Aorta (tissue), 5 donors: ENCODE measurements around the gene DYNC1I1. TPM values are rescaled to one million over a fixed set of nuclear protein-coding genes. Genes with fewer than 3 reads are reported as not detected.

ENCODE experiments used
- ATAC-seq: fragments of 200-7000 bp; cut with Tn5 transposase; one replicate; pipeline ENCODE4 v1.9.1; 2022; ENCODE audit warnings: moderate library complexity; ENCODE audit not compliant: low FRiP score
- DNase-seq, 2 donors: peaks; one replicate each; pipeline ENCODE4 v3.0.0-alpha.2; 2020
- H3K27ac ChIP-seq, 2 donors: one replicate each; pipeline ENCODE4 v1.5.1; 2013; ENCODE audit warnings: low read length in 2 of 2, mild to moderate bottlenecking in 2 of 2, moderate library complexity in 2 of 2, control low read depth in 1 of 2, inconsistent platforms in 1 of 2, low read depth in 1 of 2
- H3K27me3 ChIP-seq, 2 donors: one replicate each; pipeline ENCODE4 v1.6.1; 2013; ENCODE audit warnings: control low read depth in 1 of 2, low read length in 1 of 2, mild to moderate bottlenecking in 1 of 2, moderate library complexity in 1 of 2; ENCODE audit not compliant: insufficient read depth in 2 of 2, control insufficient read depth in 1 of 2
- H3K36me3 ChIP-seq, 2 donors: one replicate each; pipeline ENCODE4 v1.6.1; 2013; ENCODE audit warnings: control low read depth in 1 of 2, low read length in 1 of 2, mild to moderate bottlenecking in 1 of 2; ENCODE audit not compliant: insufficient read depth in 2 of 2, control insufficient read depth in 1 of 2
- H3K4me1 ChIP-seq, 2 donors: one replicate each; pipeline ENCODE4 v1.6.1; 2013; ENCODE audit warnings: low read length in 2 of 2, control low read depth in 1 of 2, mild to moderate bottlenecking in 1 of 2, moderate library complexity in 1 of 2; ENCODE audit not compliant: insufficient read depth in 2 of 2, control insufficient read depth in 1 of 2
- H3K4me3 ChIP-seq, 2 donors: one replicate each; pipeline ENCODE4 v1.5.1; 2013; ENCODE audit warnings: low read length in 2 of 2, control low read depth in 1 of 2, mild to moderate bottlenecking in 1 of 2
- H3K9me3 ChIP-seq: one replicate; pipeline ENCODE4 v1.6.1; 2013; ENCODE audit warnings: mild to moderate bottlenecking, low read length; ENCODE audit not compliant: control insufficient read depth
- WGBS, 2 donors: extraction: QIAGEN DNeasy Blood & Tissue Kit; methylation state at CpG; one replicate each; pipeline ENCODE4 v1.1.7; 2013; 5-methylcytosine and 5-hydroxymethylcytosine counted together
- intact Hi-C, 2 donors: fragments of 100-400 bp; cut with DNase I; formaldehyde crosslinking; loops; one replicate each; pipeline versions ENCODE4 v1.14.2 to v1.15.0; 2022
- polyA plus RNA-seq, 2 donors: library from polyadenylated mRNA; stranded (reverse); fragments of 200-250 nt; gene quantifications; one replicate each; pipeline ENCODE4 v1.2.3, GENCODE V29; 2013
- total RNA-seq, 2 donors: library from RNA; stranded (reverse); fragmentation: NEBNext Ultra II Directional; extraction: Animal tissue kit (Norgen Biotek cat#: 25700); gene quantifications; one replicate each; pipeline ENCODE4 v1.2.1, GENCODE V29; 2021
- donor health status: healthy with polysubstance abuse.
- donor health status: Bipolar disorder and iron deficiency.
- donor health status: DM: no; HTN: no; CAD: no.
- donor health status: DM: no; HTN: no; CAD: no.
- donor health status: DM: yes; HTN: yes; CAD: no.

DYNC1I1 gene
- total and polyA plus RNA-seq, 4 donors: 7.4 to 13.3 (median 11.3) TPM

- Histone ChIP-seq H3K4me3 (no peak overlapping the region), H3K27me3 (no peaks in the 10 kb centered on the region), H3K36me3 (peaks cover 0 to 2% of the 10 kb centered on the region in 2 donors), H3K9me3 (no peaks in the 10 kb centered on the region), H3K4me1 (no peaks in the 10 kb centered on the region), H3K27ac (no peak overlapping the region)
- intact Hi-C loops: no loop called here
- DNase-seq (peak in 1 of 2 donors; percentile 70), ATAC-seq (no peak)
These were observed 131.7 kb downstream of the DYNC1I1 start for GRCh38 chr7:95904099-95904498.

- intact Hi-C loops: no loop called here
- DNase-seq: no peak
- 31 to 32% methylated on average over 3 of the region's 3 CpGs for WGBS, 2 donors
These were observed 132.8 kb downstream of the DYNC1I1 start for GRCh38 chr7:95905167-95905566.

GRCh38 chr7:95906851-95907250 is 134.5 kb downstream of the DYNC1I1 start:
- intact Hi-C loops: no loop called here
- ATAC-seq: no peak
- WGBS, 2 donors: 60 to 63% methylated on average over 5 of the region's 5 CpGs

More at GRCh38 chr7:95905167-95905566, 132.8 kb downstream of the DYNC1I1 start:
- Histone ChIP-seq H3K27ac (no peak overlapping the region), H3K27me3 (no peaks in the 10 kb centered on the region), H3K36me3 (peaks cover 2% of the 10 kb centered on the region in 2 donors), H3K4me3 (no peak overlapping the region), H3K9me3 (no peaks in the 10 kb centered on the region), H3K4me1 (no peaks in the 10 kb centered on the region)
- no peak for ATAC-seq

GRCh38 chr7:95907337-95907736 is 135.0 kb downstream of the DYNC1I1 start:
- Histone ChIP-seq H3K27me3 (no peaks in the 10 kb centered on the region), H3K4me3 (no peak overlapping the region), H3K36me3 (peaks cover 2% of the 10 kb centered on the region in 2 donors), H3K4me1 (no peaks in the 10 kb centered on the region), H3K27ac (no peak overlapping the region), H3K9me3 (no peaks in the 10 kb centered on the region)
- intact Hi-C loops: no loop called here
- WGBS, 2 donors: 68 to 81% methylated on average over 5 of the region's 5 CpGs
- ATAC-seq (no peak), DNase-seq (no peak)

More at GRCh38 chr7:95906851-95907250, 134.5 kb downstream of the DYNC1I1 start:
- Histone ChIP-seq H3K27ac (no peak overlapping the region), H3K9me3 (no peaks in the 10 kb centered on the region), H3K4me3 (no peak overlapping the region), H3K4me1 (no peaks in the 10 kb centered on the region), H3K27me3 (no peaks in the 10 kb centered on the region), H3K36me3 (peaks cover 2% of the 10 kb centered on the region in 2 donors)
- DNase-seq: no peak

- Histone ChIP-seq H3K27ac (no peak overlapping the region), H3K4me3 (no peak overlapping the region), H3K4me1 (no peaks in the 10 kb centered on the region), H3K36me3 (peaks cover 2% of the 10 kb centered on the region in 2 donors), H3K9me3 (no peaks in the 10 kb centered on the region), H3K27me3 (no peaks in the 10 kb centered on the region)
- DNase-seq (no peak), ATAC-seq (no peak)
- 50% methylated on average over 4 of the region's 4 CpGs for WGBS, 2 donors
- intact Hi-C loops: no loop called here
These were observed 136.1 kb downstream of the DYNC1I1 start for GRCh38 chr7:95908499-95908898.

- Histone ChIP-seq H3K27ac (no peak overlapping the region), H3K9me3 (no peaks in the 10 kb centered on the region), H3K4me3 (no peak overlapping the region), H3K4me1 (no peaks in the 10 kb centered on the region), H3K27me3 (no peaks in the 10 kb centered on the region), H3K36me3 (peaks cover 2% of the 10 kb centered on the region in 2 donors)
- intact Hi-C loops: no loop called here
- no peak for ATAC-seq
- DNase-seq: no peak
These were observed 138.0 kb downstream of the DYNC1I1 start for GRCh38 chr7:95910341-95910740.

GRCh38 chr7:95915731-95916130 is 143.4 kb downstream of the DYNC1I1 start:
- DNase-seq (no peak), ATAC-seq (no peak)
- intact Hi-C loops: loop anchor here (5.0 kb wide), 3 partner anchors 257 to 1152 kb away; no protein-coding TSS in a partner anchor
- Histone ChIP-seq H3K36me3 (no peaks in the 10 kb centered on the region), H3K4me1 (no peaks in the 10 kb centered on the region), H3K27me3 (no peaks in the 10 kb centered on the region), H3K9me3 (no peaks in the 10 kb centered on the region), H3K4me3 (no peak overlapping the region), H3K27ac (no peak overlapping the region)
- 69 to 84% methylated on average over 3 of the region's 3 CpGs for WGBS, 2 donors

- H3K4me1 ChIP-seq: no peaks in the 10 kb centered on the region
- peak overlapping the region in 1 of 2 donors; percentile 54 for H3K4me3 ChIP-seq
- H3K36me3 ChIP-seq: no peaks in the 10 kb centered on the region
- 35 to 43% methylated on average over 19 of the region's 19 CpGs for whole genome bisulfite sequencing, 2 donors
- ATAC-seq (peak; percentile 83), DNase-seq (peak; percentile 76 to 92)
- no peak overlapping the region for H3K27ac ChIP-seq
- no peaks in the 10 kb centered on the region for H3K9me3 ChIP-seq
- intact Hi-C loops: loop anchor here (5.0 kb wide), 3 partner anchors 256 to 1151 kb away; no protein-coding TSS in a partner anchor
- H3K27me3 ChIP-seq: no peaks in the 10 kb centered on the region
These were observed 144.4 kb downstream of the DYNC1I1 start for GRCh38 chr7:95916573-95917297.

- Histone ChIP-seq H3K27me3 (no peaks in the 10 kb centered on the region), H3K4me1 (no peaks in the 10 kb centered on the region), H3K27ac (no peak overlapping the region), H3K9me3 (no peaks in the 10 kb centered on the region), H3K4me3 (no peak overlapping the region), H3K36me3 (no peaks in the 10 kb centered on the region)
- 77 to 81% methylated on average over 8 of the region's 8 CpGs for WGBS, 2 donors
- no peak for DNase-seq
- no peak for ATAC-seq
- intact Hi-C loops: loop anchor here (5.0 kb wide), 3 partner anchors 255 to 1150 kb away; no protein-coding TSS in a partner anchor
These were observed 145.3 kb downstream of the DYNC1I1 start for GRCh38 chr7:95917634-95918033.
